ENCODE data around the gene WSB1. TPM values are rescaled to one million over a fixed set of nuclear protein-coding genes. Genes with fewer than 3 reads are reported as not detected.

The WSB1 gene
- total RNA-seq, 1 experiment from 2014 or later, result 114 TPM

- H3K27me3 ChIP-seq (replicated peaks; ENCODE audit: insufficient read depth, low read depth, low read length, poor library complexity), result no peaks in the 10 kb centered on the region
- intact Hi-C loops (cut with micrococcal nuclease; ENCODE audit: unreplicated experiment), result no loop called here
- POLR2A ChIA-PET (ENCODE audit: low non-redundant PET), result no interaction called here
- H3K4me3 ChIP-seq (ENCODE audit: low read depth, low read length, poor library complexity, severe bottlenecking), result no peak overlapping the region
- TF ChIP-seq EZH2 (IDR thresholded peaks at IDR 0.05; ENCODE audit: borderline replicate concordance, low read depth, low read length, poor library complexity, severe bottlenecking), result no peak
- TF ChIP-seq CTCF (conservative IDR thresholded peaks at IDR 0.05; ENCODE audit: low read depth, low read length), result no peak
- no peaks in the 10 kb centered on the region for H3K9me3 ChIP-seq (ENCODE audit: low read depth, low read length, poor library complexity, severe bottlenecking)
- no peak overlapping the region for H3K27ac ChIP-seq (ENCODE audit: low read depth, low read length, poor library complexity, severe bottlenecking)
- no peaks in the 10 kb centered on the region for H3K4me1 ChIP-seq (ENCODE audit: insufficient read depth, low read length, poor library complexity, severe bottlenecking)
- BruUV-seq (replicated peaks), result no TSS peak
- H3K36me3 ChIP-seq (ENCODE audit: insufficient read depth, low read length, poor library complexity, severe bottlenecking), result no peaks in the 10 kb centered on the region
- CTCF ChIA-PET, result no interaction called here
- no peak for DNase-seq (ENCODE audit: low spot score)
Measured at GRCh38 chr17:27284811-27285415, 9.0 kb upstream of the WSB1 start.

GRCh38 chr17:27285516-27285915 lies 8.4 kb upstream of the WSB1 start:
- no peak for DNase-seq (ENCODE audit: low spot score)
- Histone ChIP-seq H3K4me3 (ENCODE audit: low read depth, low read length, poor library complexity, severe bottlenecking) (no peak overlapping the region), H3K36me3 (ENCODE audit: insufficient read depth, low read length, poor library complexity, severe bottlenecking) (no peaks in the 10 kb centered on the region), H3K9me3 (ENCODE audit: low read depth, low read length, poor library complexity, severe bottlenecking) (no peaks in the 10 kb centered on the region), H3K27me3 (replicated peaks; ENCODE audit: insufficient read depth, low read depth, low read length, poor library complexity) (no peaks in the 10 kb centered on the region), H3K27ac (ENCODE audit: low read depth, low read length, poor library complexity, severe bottlenecking) (no peak overlapping the region), H3K4me1 (ENCODE audit: insufficient read depth, low read length, poor library complexity, severe bottlenecking) (no peaks in the 10 kb centered on the region)
- no TSS peak for BruUV-seq (replicated peaks)
- ChIA-PET POLR2A (ENCODE audit: low non-redundant PET) (no interaction called here), CTCF (no interaction called here)
- no peak for TF ChIP-seq CTCF (conservative IDR thresholded peaks at IDR 0.05; ENCODE audit: low read depth, low read length)
- no peak for TF ChIP-seq EZH2 (IDR thresholded peaks at IDR 0.05; ENCODE audit: borderline replicate concordance, low read depth, low read length, poor library complexity, severe bottlenecking)
- intact Hi-C loops (cut with micrococcal nuclease; ENCODE audit: unreplicated experiment), result no loop called here

GRCh38 chr17:27288183-27288582 lies 5.7 kb upstream of the WSB1 start:
- DNase-seq (ENCODE audit: low spot score), result no peak
- intact Hi-C loops (cut with micrococcal nuclease; ENCODE audit: unreplicated experiment), result no loop called here
- Histone ChIP-seq H3K4me3 (ENCODE audit: low read depth, low read length, poor library complexity, severe bottlenecking) (no peak overlapping the region), H3K9me3 (ENCODE audit: low read depth, low read length, poor library complexity, severe bottlenecking) (no peaks in the 10 kb centered on the region), H3K36me3 (ENCODE audit: insufficient read depth, low read length, poor library complexity, severe bottlenecking) (no peaks in the 10 kb centered on the region), H3K27me3 (replicated peaks; ENCODE audit: insufficient read depth, low read depth, low read length, poor library complexity) (no peaks in the 10 kb centered on the region), H3K27ac (ENCODE audit: low read depth, low read length, poor library complexity, severe bottlenecking) (no peak overlapping the region), H3K4me1 (ENCODE audit: insufficient read depth, low read length, poor library complexity, severe bottlenecking) (peaks cover 2% of the 10 kb centered on the region)
- TF ChIP-seq EZH2 (IDR thresholded peaks at IDR 0.05; ENCODE audit: borderline replicate concordance, low read depth, low read length, poor library complexity, severe bottlenecking) (no peak), CTCF (conservative IDR thresholded peaks at IDR 0.05; ENCODE audit: low read depth, low read length) (no peak)
- BruUV-seq (replicated peaks), result no TSS peak
- CTCF ChIA-PET, result no interaction called here
- POLR2A ChIA-PET (ENCODE audit: low non-redundant PET), result no interaction called here

Measured in A673 (cell line).